Superior temporal gyrus (tissue), 1 donor: ENCODE data around the gene CRELD2.

ENCODE experiments used
- DNase-seq: peaks from one replicate; pipeline ENCODE4 v3.0.0-alpha.2; 2016; ENCODE audit errors: extremely low spot score

CRELD2 gene

GRCh38 chr22:49967706-49968208 lies 49.3 kb downstream of the CRELD2 start:
- peak; percentile 63 for DNase-seq

- DNase-seq: peak; percentile 18
Measured at GRCh38 chr22:49968313-49968830, 49.9 kb downstream of the CRELD2 start.

GRCh38 chr22:49968831-49969661 lies 50.6 kb downstream of the CRELD2 start:
- no peak for DNase-seq

- no peak for DNase-seq
Measured at GRCh38 chr22:49969751-49970527, 51.5 kb downstream of the CRELD2 start.

- DNase-seq: peak; percentile 91
Measured at GRCh38 chr22:49970528-49971231, 52.2 kb downstream of the CRELD2 start.

- peak; percentile 16 for DNase-seq
Measured at GRCh38 chr22:49971232-49972162, 53.1 kb downstream of the CRELD2 start.

- DNase-seq: no peak
Measured at GRCh38 chr22:49972163-49973017, 54.0 kb downstream of the CRELD2 start.

- no peak for DNase-seq
Measured at GRCh38 chr22:49973018-49973961, 54.9 kb downstream of the CRELD2 start.

GRCh38 chr22:49975543-49976389 lies 57.3 kb downstream of the CRELD2 start:
- DNase-seq: no peak

- DNase-seq: peak; percentile 49
Measured at GRCh38 chr22:49976439-49977175, 58.2 kb downstream of the CRELD2 start.
